HAP-1 (cell line): ENCODE data around the gene TIMP2.

Experiments
- DNase-seq, 2 experiments: peaks; one replicate each; pipeline ENCODE4 v3.0.0-alpha.2; 2016 to 2020; ENCODE audit warnings: low spot score in 2 of 2
- H3K27me3 ChIP-seq: fragments of 250-450 bp; sonication (Bioruptor Pico); 2 replicates; pipeline ENCODE4 v1.5.1; 2020; ENCODE audit warnings: low read depth, mild to moderate bottlenecking, moderate library complexity
- H3K36me3 ChIP-seq: fragments of 250-450 bp; sonication (Bioruptor Pico); replicated peaks from 2 replicates; pipeline ENCODE4 v1.5.1; 2020; ENCODE audit warnings: mild to moderate bottlenecking
- H3K4me1 ChIP-seq: fragments of 250-450 bp; sonication (Bioruptor Pico); 2 replicates; pipeline ENCODE4 v1.5.1; 2020; ENCODE audit warnings: mild to moderate bottlenecking
- H3K4me3 ChIP-seq: fragments of 250-450 bp; sonication (Bioruptor Pico); 2 replicates; pipeline ENCODE4 v1.5.1; 2020; ENCODE audit warnings: mild to moderate bottlenecking, moderate library complexity
- H3K9me3 ChIP-seq: fragments of 250-450 bp; sonication (Bioruptor Pico); 2 replicates; pipeline ENCODE4 v1.5.1; 2020; ENCODE audit warnings: mild to moderate bottlenecking, moderate library complexity
- in situ Hi-C: fragments of 300-500 bp; cut with MboI; formaldehyde crosslinking; loops from 3 replicates; pipeline ENCODE4 v1.14.3; 2020; ENCODE audit warnings: low sequenced_read_pairs, inconsistent platforms, mixed read lengths

The TIMP2 gene

GRCh38 chr17:78861229-78861628 is 64.0 kb downstream of the TIMP2 start:
- Histone ChIP-seq H3K9me3 (no peaks in the 10 kb centered on the region), H3K4me3 (no peak overlapping the region), H3K27me3 (no peaks in the 10 kb centered on the region), H3K36me3 (no peaks in the 10 kb centered on the region), H3K4me1 (peaks cover 3% of the 10 kb centered on the region; the same call in 1 of the 2 replicates)
- in situ Hi-C loops: loop anchor here (5.0 kb wide), 1 partner anchor 106 kb away; no protein-coding TSS in a partner anchor
- no peak for DNase-seq

GRCh38 chr17:78859051-78859450 is 66.1 kb downstream of the TIMP2 start:
- no peak for DNase-seq
- Histone ChIP-seq H3K9me3 (no peaks in the 10 kb centered on the region), H3K4me1 (no peaks in the 10 kb centered on the region), H3K4me3 (no peak overlapping the region), H3K36me3 (no peaks in the 10 kb centered on the region), H3K27me3 (no peaks in the 10 kb centered on the region)
- in situ Hi-C loops: no loop called here

- in situ Hi-C loops: no loop called here
- H3K36me3 ChIP-seq: no peaks in the 10 kb centered on the region
- DNase-seq: no peak
- H3K9me3 ChIP-seq: no peaks in the 10 kb centered on the region
- no peak overlapping the region for H3K4me3 ChIP-seq
- no peaks in the 10 kb centered on the region for H3K4me1 ChIP-seq
- no peaks in the 10 kb centered on the region for H3K27me3 ChIP-seq
Measured at GRCh38 chr17:78857266-78857665, 67.9 kb downstream of the TIMP2 start.

GRCh38 chr17:78855561-78856165 is 69.5 kb downstream of the TIMP2 start:
- H3K9me3 ChIP-seq: no peaks in the 10 kb centered on the region
- H3K27me3 ChIP-seq: no peaks in the 10 kb centered on the region
- H3K4me1 ChIP-seq: no peaks in the 10 kb centered on the region
- no peak overlapping the region for H3K4me3 ChIP-seq
- H3K36me3 ChIP-seq: no peaks in the 10 kb centered on the region
- no peak for DNase-seq
- in situ Hi-C loops: no loop called here

GRCh38 chr17:78854508-78854907 is 70.7 kb downstream of the TIMP2 start:
- H3K9me3 ChIP-seq: no peaks in the 10 kb centered on the region
- no peak overlapping the region for H3K4me3 ChIP-seq
- no peak for DNase-seq
- H3K36me3 ChIP-seq: no peaks in the 10 kb centered on the region
- in situ Hi-C loops: no loop called here
- no peaks in the 10 kb centered on the region for H3K4me1 ChIP-seq
- H3K27me3 ChIP-seq: no peaks in the 10 kb centered on the region

- DNase-seq: no peak
- no peaks in the 10 kb centered on the region for H3K27me3 ChIP-seq
- no peaks in the 10 kb centered on the region for H3K4me1 ChIP-seq
- no peaks in the 10 kb centered on the region for H3K36me3 ChIP-seq
- no peak overlapping the region for H3K4me3 ChIP-seq
- H3K9me3 ChIP-seq: no peaks in the 10 kb centered on the region
- in situ Hi-C loops: no loop called here
Measured at GRCh38 chr17:78853926-78854394, 71.2 kb downstream of the TIMP2 start.

GRCh38 chr17:78852709-78853121 is 72.5 kb downstream of the TIMP2 start:
- H3K9me3 ChIP-seq: no peaks in the 10 kb centered on the region
- H3K36me3 ChIP-seq: no peaks in the 10 kb centered on the region
- H3K4me1 ChIP-seq: no peaks in the 10 kb centered on the region
- in situ Hi-C loops: no loop called here
- no peak overlapping the region for H3K4me3 ChIP-seq
- H3K27me3 ChIP-seq: no peaks in the 10 kb centered on the region
- peak in 1 of 2 experiments; percentile 17 for DNase-seq

GRCh38 chr17:78849026-78849425 is 76.2 kb downstream of the TIMP2 start:
- H3K36me3 ChIP-seq: no peaks in the 10 kb centered on the region
- no peak for DNase-seq
- H3K4me1 ChIP-seq: no peaks in the 10 kb centered on the region
- H3K9me3 ChIP-seq: no peaks in the 10 kb centered on the region
- in situ Hi-C loops: no loop called here
- no peaks in the 10 kb centered on the region for H3K27me3 ChIP-seq
- no peak overlapping the region for H3K4me3 ChIP-seq

GRCh38 chr17:78847052-78847451 is 78.1 kb downstream of the TIMP2 start:
- no peaks in the 10 kb centered on the region for H3K4me1 ChIP-seq
- H3K27me3 ChIP-seq: no peaks in the 10 kb centered on the region
- no peaks in the 10 kb centered on the region for H3K36me3 ChIP-seq
- in situ Hi-C loops: no loop called here
- DNase-seq: no peak
- no peak overlapping the region for H3K4me3 ChIP-seq
- H3K9me3 ChIP-seq: no peaks in the 10 kb centered on the region

GRCh38 chr17:78844301-78845005 is 80.7 kb downstream of the TIMP2 start:
- H3K36me3 ChIP-seq: no peaks in the 10 kb centered on the region; the same call in 1 of the 2 replicates
- no peak overlapping the region for H3K4me3 ChIP-seq
- no peaks in the 10 kb centered on the region for H3K27me3 ChIP-seq
- H3K9me3 ChIP-seq: no peaks in the 10 kb centered on the region
- no peak for DNase-seq
- H3K4me1 ChIP-seq: no peaks in the 10 kb centered on the region; the same call in 1 of the 2 replicates
- in situ Hi-C loops: no loop called here

GRCh38 chr17:78842881-78843565 is 82.2 kb downstream of the TIMP2 start:
- peak; percentile 28 to 64 for DNase-seq
- peaks cover 8% of the 10 kb centered on the region for H3K4me1 ChIP-seq
- in situ Hi-C loops: no loop called here
- no peak overlapping the region for H3K4me3 ChIP-seq
- no peaks in the 10 kb centered on the region for H3K9me3 ChIP-seq
- no peaks in the 10 kb centered on the region for H3K27me3 ChIP-seq
- H3K36me3 ChIP-seq: peaks cover 4% of the 10 kb centered on the region

GRCh38 chr17:78840780-78841611 is 84.2 kb downstream of the TIMP2 start, which contains the start of gene USP36:
Gene USP36 (minus strand): TSS chr17:78840814. CDS start chr17:78836363, 4,451 bp downstream.
- H3K27me3 ChIP-seq: no peaks in the 10 kb centered on the region
- in situ Hi-C loops: no loop called here
- DNase-seq: peak; percentile 96 to 99
- H3K36me3 ChIP-seq: peaks cover 25% of the 10 kb centered on the region
- H3K9me3 ChIP-seq: no peaks in the 10 kb centered on the region
- peak within 1 kb of the TSS; percentile 78 for H3K4me3 ChIP-seq
- H3K4me1 ChIP-seq: peaks cover 8% of the 10 kb centered on the region

- Histone ChIP-seq H3K36me3 (peaks cover 30% of the 10 kb centered on the region), H3K4me1 (peaks cover 8% of the 10 kb centered on the region), H3K4me3 (peak overlapping the region; percentile 78), H3K27me3 (no peaks in the 10 kb centered on the region), H3K9me3 (no peaks in the 10 kb centered on the region)
- in situ Hi-C loops: no loop called here
- no peak for DNase-seq
Measured at GRCh38 chr17:78840530-78840779, 84.7 kb downstream of the TIMP2 start.
